H1 (cell line): ENCODE results near the gene PARP15. TPM values are rescaled to one million over a fixed set of nuclear protein-coding genes. Genes with fewer than 3 reads are reported as not detected.

ENCODE experiments used
- CTCF ChIA-PET: fragments of 300-600 bp; sonication (Branson Sonifier 250); formaldehyde crosslinking; loops from one replicate; lab custom pipeline; 2021; ENCODE audit not compliant: partially characterized antibody; lab: Charles Lee
- POLR2A ChIA-PET: fragments of 300-600 bp; sonication (Branson Sonifier 250); formaldehyde crosslinking; loops from one replicate; lab custom pipeline; 2021; ENCODE audit warnings: inconsistent platforms; ENCODE audit not compliant: partially characterized antibody; lab: Charles Lee
- DNase-seq, 2 experiments: peaks; one replicate each; pipeline versions ENCODE4 v3.0.0 to v3.0.0-alpha.2; 2010 to 2022; ENCODE audit warnings: low spot score in 2 of 2, low read depth in 1 of 2, mixed read lengths in 1 of 2
- FAIRE-seq: peaks from 2 replicates; lab custom pipeline; 2011; peaks lifted over from hg19 to GRCh38; lab: Jason Lieb, UNC
- H2AFZ ChIP-seq: 2 replicates; pipeline ENCODE4 v1.8.1; 2012; ENCODE audit warnings: low read length, inconsistent platforms
- H2AK5ac ChIP-seq: 2 replicates; pipeline ENCODE4 v1.6.1; 2013; ENCODE audit warnings: low read depth, low read length
- H2BK120ac ChIP-seq: replicated peaks from 2 replicates; pipeline ENCODE3; 2013; ENCODE audit warnings: low read depth, low read length, inconsistent platforms
- H2BK12ac ChIP-seq: 2 replicates; pipeline ENCODE4 v1.6.1; 2013; ENCODE audit warnings: low read depth, low read length
- H2BK15ac ChIP-seq: 2 replicates; pipeline ENCODE4 v1.6.1; 2013; ENCODE audit warnings: low read length
- H2BK20ac ChIP-seq: 2 replicates; pipeline ENCODE4 v1.6.1; 2013; ENCODE audit warnings: low read length
- H2BK5ac ChIP-seq: 2 replicates; pipeline ENCODE4 v1.6.1; 2013; ENCODE audit warnings: low read depth, low read length
- H3K14ac ChIP-seq: 2 replicates; pipeline ENCODE4 v1.6.1; 2013; ENCODE audit warnings: inconsistent platforms; ENCODE audit not compliant: insufficient read length
- H3K18ac ChIP-seq: 2 replicates; pipeline ENCODE4 v1.6.1; 2013; ENCODE audit warnings: low read length; ENCODE audit errors: extremely low read depth
- H3K23ac ChIP-seq: 2 replicates; pipeline ENCODE4 v1.6.1; 2013; ENCODE audit warnings: inconsistent platforms; ENCODE audit not compliant: insufficient read length
- H3K23me2 ChIP-seq: 2 replicates; pipeline ENCODE4 v1.6.1; 2013; ENCODE audit warnings: low read depth, low read length
- H3K27ac ChIP-seq: 2 replicates; pipeline ENCODE4 v1.6.1; 2011; ENCODE audit warnings: low read depth, low read length, inconsistent platforms
- H3K27me3 ChIP-seq, 4 experiments: replicated peaks in 1 of 4; 1 replicate in 1 of 4; 2 replicates in 3 of 4; pipeline versions ENCODE4 v1.6.1 to v1.8.1; 2011 to 2013; ENCODE audit warnings: low read length in 3 of 4, mild to moderate bottlenecking in 3 of 4, inconsistent platforms in 2 of 4, mixed read lengths in 2 of 4, moderate library complexity in 1 of 4; ENCODE audit not compliant: control insufficient read depth in 3 of 4, insufficient read depth in 3 of 4; ENCODE audit errors: extremely low read depth in 1 of 4
- H3K36me3 ChIP-seq, 4 experiments: 2 replicates each; pipeline versions ENCODE4 v1.6.1 to v1.8.1; 2011 to 2013; ENCODE audit warnings: mild to moderate bottlenecking in 4 of 4, low read length in 3 of 4, moderate library complexity in 2 of 4, control low read depth in 1 of 4, inconsistent platforms in 1 of 4; ENCODE audit not compliant: insufficient read depth in 4 of 4, control insufficient read depth in 2 of 4
- H3K4ac ChIP-seq: replicated peaks from 2 replicates; pipeline ENCODE3; 2013; ENCODE audit warnings: low read length, low read depth, mixed read lengths, inconsistent platforms; ENCODE audit not compliant: insufficient read length
- H3K4me1 ChIP-seq, 4 experiments: replicated peaks in 1 of 4; 1 replicate in 1 of 4; 2 replicates in 3 of 4; pipeline versions ENCODE4 v1.6.1 to v1.8.1; 2011 to 2013; ENCODE audit warnings: low read length in 3 of 4, inconsistent platforms in 2 of 4, mixed read lengths in 1 of 4; ENCODE audit not compliant: insufficient read depth in 4 of 4, control insufficient read depth in 3 of 4
- H3K4me2 ChIP-seq, 2 experiments: 2 replicates each; pipeline versions ENCODE4 v1.6.1 to v1.8.1; 2011 to 2013; ENCODE audit warnings: low read depth in 2 of 2, low read length in 2 of 2, control low read depth in 1 of 2, inconsistent platforms in 1 of 2, mild to moderate bottlenecking in 1 of 2; ENCODE audit not compliant: insufficient read depth in 1 of 2
- H3K4me3 ChIP-seq, 4 experiments: fragments of 200-600, 300-600 bp in 1 of 4; sonication (generic), shearing (Covaris generic), sonication (Bioruptor Twin) in 1 of 4; 2 replicates each; pipeline versions ENCODE4 v1.5.1 to v1.8.1; 2011 to 2016; ENCODE audit warnings: low read length in 4 of 4, low read depth in 3 of 4, control low read depth in 2 of 4, inconsistent platforms in 2 of 4, mild to moderate bottlenecking in 2 of 4, mixed read lengths in 1 of 4, moderate library complexity in 1 of 4; ENCODE audit not compliant: insufficient read depth in 2 of 4; ENCODE audit errors: extremely low read depth in 1 of 4
- H3K56ac ChIP-seq: replicated peaks from 2 replicates; pipeline ENCODE3; 2013; ENCODE audit warnings: low read depth, mild to moderate bottlenecking, mixed read lengths, low read length, inconsistent platforms; ENCODE audit not compliant: insufficient read length
- H3K79me1 ChIP-seq: 2 replicates; pipeline ENCODE4 v1.6.1; 2013; ENCODE audit warnings: low read depth, low read length, control low read depth
- H3K79me2 ChIP-seq, 2 experiments: 2 replicates each; pipeline versions ENCODE4 v1.6.1 to v1.8.1; 2012 to 2013; ENCODE audit warnings: low read length in 2 of 2, mild to moderate bottlenecking in 2 of 2, inconsistent platforms in 1 of 2; ENCODE audit not compliant: insufficient read depth in 2 of 2, control insufficient read depth in 1 of 2
- H3K9ac ChIP-seq, 4 experiments: replicated peaks in 1 of 4; 1 replicate in 1 of 4; 2 replicates in 3 of 4; pipeline versions ENCODE4 v1.6.1 to v1.8.1; 2011 to 2013; ENCODE audit warnings: low read depth in 3 of 4, low read length in 3 of 4, control low read depth in 2 of 4, mild to moderate bottlenecking in 2 of 4, moderate library complexity in 2 of 4, inconsistent platforms in 1 of 4; ENCODE audit errors: extremely low read depth in 1 of 4
- H3K9me3 ChIP-seq, 2 experiments: 2 replicates each; pipeline versions ENCODE4 v1.6.1 to v1.8.1; 2012 to 2013; ENCODE audit warnings: mild to moderate bottlenecking in 2 of 2, moderate library complexity in 2 of 2, control low read depth in 1 of 2, inconsistent platforms in 1 of 2, low read depth in 1 of 2, low read length in 1 of 2, mixed read lengths in 1 of 2; ENCODE audit not compliant: insufficient read depth in 2 of 2
- H4K20me1 ChIP-seq, 2 experiments: replicated peaks in 1 of 2; 2 replicates each; pipeline versions ENCODE3 to v1.8.1; 2011 to 2013; ENCODE audit warnings: inconsistent platforms in 2 of 2, low read length in 2 of 2, mild to moderate bottlenecking in 1 of 2; ENCODE audit not compliant: insufficient read depth in 2 of 2, control insufficient read depth in 1 of 2
- H4K5ac ChIP-seq: 2 replicates; pipeline ENCODE4 v1.6.1; 2013; ENCODE audit warnings: low read length, low read depth, mixed read lengths, inconsistent platforms; ENCODE audit not compliant: insufficient read length
- H4K8ac ChIP-seq: 2 replicates; pipeline ENCODE4 v1.8.0; 2013; ENCODE audit warnings: mild to moderate bottlenecking, moderate library complexity, low read length, inconsistent platforms; ENCODE audit not compliant: insufficient read depth; ENCODE audit errors: extremely low read depth
- H4K91ac ChIP-seq: replicated peaks from 2 replicates; pipeline ENCODE3; 2013; ENCODE audit warnings: low read length, mixed read lengths, inconsistent platforms; ENCODE audit not compliant: insufficient read length
- CEBPB ChIP-seq: IDR thresholded peaks from 2 replicates; pipeline ENCODE4 v1.6.1; 2012; ENCODE audit warnings: low read depth, low read length
- EGR1 ChIP-seq: IDR thresholded peaks from 2 replicates; pipeline ENCODE4 v1.6.1; 2011; ENCODE audit warnings: low read depth, low read length, borderline replicate concordance
- EP300 ChIP-seq, 2 experiments: IDR thresholded peaks; 1 replicate in 1 of 2; 2 replicates in 1 of 2; pipeline ENCODE4 v1.6.1; 2011 to 2012; ENCODE audit warnings: low read depth in 2 of 2, low read length in 2 of 2, mild to moderate bottlenecking in 2 of 2, borderline replicate concordance in 1 of 2, inconsistent platforms in 1 of 2, moderate library complexity in 1 of 2
- FOSL1 ChIP-seq: IDR thresholded peaks from 2 replicates; pipeline ENCODE4 v1.6.1; 2011; ENCODE audit warnings: mild to moderate bottlenecking, low read depth, low read length, moderate library complexity; ENCODE audit not compliant: insufficient read depth
- GTF2F1 ChIP-seq: IDR thresholded peaks from 2 replicates; pipeline ENCODE4 v1.6.1; 2012; ENCODE audit warnings: low read depth, low read length, improper control_type of control experiment, borderline replicate concordance
- MAX ChIP-seq: IDR thresholded peaks from 2 replicates; pipeline ENCODE4 v1.6.1; 2012; ENCODE audit warnings: inconsistent platforms
- NRF1 ChIP-seq: IDR thresholded peaks from 2 replicates; pipeline ENCODE4 v1.6.1; 2011; ENCODE audit warnings: mild to moderate bottlenecking, low read depth, low read length, improper control_type of control experiment
- PHF8 ChIP-seq: fragments of 200-600 bp; sonication (generic); conservative IDR thresholded peaks from 2 replicates; pipeline ENCODE4 v1.7.1; 2012; ENCODE audit warnings: low read depth, mild to moderate bottlenecking, inconsistent platforms, low read length, moderate library complexity
- POLR2A ChIP-seq, 2 experiments: IDR thresholded peaks; 1 replicate in 1 of 2; 2 replicates in 1 of 2; pipeline ENCODE4 v1.6.1; 2011; ENCODE audit warnings: low read depth in 2 of 2, low read length in 2 of 2, mild to moderate bottlenecking in 2 of 2; ENCODE audit errors: control extremely low read depth in 1 of 2
- POU5F1 ChIP-seq: IDR thresholded peaks from 2 replicates; pipeline ENCODE4 v1.6.1; 2011; ENCODE audit warnings: low read depth, mild to moderate bottlenecking, low read length, moderate library complexity
- SP4 ChIP-seq: IDR thresholded peaks from 2 replicates; pipeline ENCODE4 v1.6.1; 2012; ENCODE audit warnings: low read length, inconsistent platforms
- TAF7 ChIP-seq: optimal IDR thresholded peaks from 2 replicates; pipeline ENCODE3; 2011; ENCODE audit warnings: low read depth, mild to moderate bottlenecking, inconsistent platforms, low read length, moderate library complexity, borderline replicate concordance
- USF2 ChIP-seq: IDR thresholded peaks from 2 replicates; pipeline ENCODE4 v1.6.1; 2011; ENCODE audit warnings: low read length, improper control_type of control experiment
- WGBS, 2 experiments: shearing (Covaris generic) in 1 of 2; methylation state at CpG; one replicate each; pipeline versions ENCODE4 v1.1.6 to v1.1.7; 2013 to 2015; ENCODE audit warnings: low lambda C conversion rate in 2 of 2, mixed read lengths in 2 of 2, inconsistent platforms in 1 of 2, low coverage in 1 of 2, missing lambda C conversion rate in 1 of 2; ENCODE audit not compliant: insufficient replicate concordance in 2 of 2, insufficient coverage in 1 of 2, insufficient read length in 1 of 2; ENCODE audit errors: extremely low coverage in 1 of 2, missing lambda C conversion rate in 1 of 2; 5-methylcytosine and 5-hydroxymethylcytosine counted together
- polyA plus RNA-seq, 7 experiments: library from polyadenylated mRNA; depleted of rRNA in 3 of 7; stranded (reverse) in 5 of 7; unstranded in 2 of 7; fragments of >200 nt in 5 of 7; fragments of 200-250 nt in 2 of 7; gene quantifications; 1 replicate in 5 of 7; 2 replicates in 1 of 7; 4 replicates in 1 of 7; pipeline versions ENCODE4 v1.2.1 to v1.2.3, GENCODE V29; 2011 to 2013; ENCODE audit warnings: missing spikeins in 2 of 7, mixed read lengths in 2 of 7
- total RNA-seq: library from RNA; stranded (reverse); fragmentation: NEBNext Ultra II Directional; extraction: Animal tissue kit (Norgen Biotek cat#: 25700); gene quantifications from 2 replicates; pipeline ENCODE4 v1.2.1, GENCODE V29; 2021

Gene PARP15
- total and polyA plus RNA-seq, 2 of the 8 experiments (the other 6 are each of a cell fraction or from before 2014, with no cell fraction given), result 0.37 to 0.45 TPM

- POLR2A ChIA-PET, result no interaction called here
- Histone ChIP-seq H4K20me1 (no peaks in the 10 kb centered on the region), H2BK12ac (no peak overlapping the region), H3K23me2 (no peaks in the 10 kb centered on the region), H3K4me2 (no peak overlapping the region), H3K27ac (no peak overlapping the region), H2BK20ac (no peak overlapping the region), H3K4me3 (no peak overlapping the region), H2BK15ac (no peak overlapping the region), H3K14ac (no peak overlapping the region), H2AFZ (no peak overlapping the region), H4K8ac (no peak overlapping the region), H3K56ac (no peak overlapping the region), H3K4ac (no peak overlapping the region), H3K9me3 (no peaks in the 10 kb centered on the region; a peak in 1 of 4 replicates), H2BK5ac (no peak overlapping the region), H3K79me2 (no peaks in the 10 kb centered on the region), H4K5ac (no peak overlapping the region), H3K23ac (no peak overlapping the region), H3K27me3 (no peaks in the 10 kb centered on the region), H3K4me1 (peaks cover 0 to 7% (median 2%) of the 10 kb centered on the region in 4 experiments; a peak in 3 of 7 replicates), H2BK120ac (no peak overlapping the region), H3K36me3 (no peaks in the 10 kb centered on the region), H3K18ac (no peak overlapping the region), H3K79me1 (no peaks in the 10 kb centered on the region), H3K9ac (no peak overlapping the region), H4K91ac (no peak overlapping the region), H2AK5ac (no peak overlapping the region)
- no peak for FAIRE-seq
- CTCF ChIA-PET, result interaction anchor here (0.6 to 1.2 kb wide), 3 partner anchors 18 to 113 kb away, joined by 3 to 4 read pairs (median 3); no protein-coding TSS in a partner anchor
- no peak for DNase-seq
- 100% methylated on average over 1 of the region's 1 CpG; no CpG with 5 or more reads in 1 of the 2 experiments for WGBS, 2 experiments
- TF ChIP-seq USF2 (no peak), POLR2A (IDR thresholded peaks at IDR 0.05; ENCODE audit: control extremely low read depth in 1 of 2, low read depth in 2 of 2, low read length in 2 of 2) (no peak), PHF8 (no peak), GTF2F1 (no peak), SP4 (no peak), POU5F1 (no peak), EP300 (IDR thresholded peaks at IDR 0.05; ENCODE audit: borderline replicate concordance in 1 of 2, low read depth in 2 of 2, low read length in 2 of 2) (no peak), FOSL1 (no peak), TAF7 (no peak), EGR1 (no peak), NRF1 (no peak), MAX (no peak), CEBPB (no peak)
These were observed 43.5 kb upstream of the PARP15 start for GRCh38 chr3:122533931-122534334.
